ENCODE data around the gene CES2.

- TF ChIP-seq CTCF (IDR thresholded peaks at IDR 0.05; ENCODE audit: low read depth, low read length) (peak; percentile 89), EZH2phosphoT487 (IDR thresholded peaks at IDR 0.05; ENCODE audit: low read depth) (no peak)
Observed at GRCh38 chr16:66947302-66948065, 12.2 kb downstream of the CES2 start.
